ENCODE data around the gene SCN7A.
"Not testable (repeated sequence)": the region's sequence is repeated elsewhere in the genome, so short reads cannot be mapped to it uniquely, and the experiment has no call there.

SCN7A gene

DNA sequence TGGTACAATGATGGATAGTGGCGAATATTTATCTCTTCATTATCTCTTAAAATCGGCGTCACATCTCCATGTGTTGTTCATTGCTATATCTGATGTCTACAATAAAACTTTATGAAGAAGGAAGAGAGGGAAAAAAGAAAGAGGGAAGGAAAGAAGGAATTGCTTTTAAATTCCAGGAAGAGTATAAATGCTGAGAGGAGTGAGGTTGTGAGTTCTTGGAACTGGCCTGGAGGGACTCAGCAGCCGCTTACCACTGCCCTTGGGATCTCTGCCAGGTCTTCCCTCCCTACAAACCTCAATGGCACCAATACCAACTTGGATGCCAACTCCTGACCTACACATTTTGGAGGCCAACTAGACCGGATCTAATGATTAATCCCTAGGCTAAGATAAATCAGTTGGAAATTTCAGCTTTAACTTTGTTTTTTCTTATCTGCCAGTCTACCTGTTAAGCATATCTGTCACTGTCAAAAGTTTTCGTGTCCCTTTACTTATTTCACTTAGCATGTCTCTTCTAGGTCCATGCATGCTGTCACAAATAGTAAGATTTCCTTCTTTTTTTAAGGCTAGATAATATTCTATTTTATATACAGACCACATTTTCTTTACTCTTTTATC lies 128.1 kb downstream of the SCN7A start:
- DNase-seq (ENCODE audit: low read depth): no peak
- no peak overlapping the region for H3K4me3 ChIP-seq (ENCODE audit: low read depth, low read length)
- TF ChIP-seq, protein P1, sequence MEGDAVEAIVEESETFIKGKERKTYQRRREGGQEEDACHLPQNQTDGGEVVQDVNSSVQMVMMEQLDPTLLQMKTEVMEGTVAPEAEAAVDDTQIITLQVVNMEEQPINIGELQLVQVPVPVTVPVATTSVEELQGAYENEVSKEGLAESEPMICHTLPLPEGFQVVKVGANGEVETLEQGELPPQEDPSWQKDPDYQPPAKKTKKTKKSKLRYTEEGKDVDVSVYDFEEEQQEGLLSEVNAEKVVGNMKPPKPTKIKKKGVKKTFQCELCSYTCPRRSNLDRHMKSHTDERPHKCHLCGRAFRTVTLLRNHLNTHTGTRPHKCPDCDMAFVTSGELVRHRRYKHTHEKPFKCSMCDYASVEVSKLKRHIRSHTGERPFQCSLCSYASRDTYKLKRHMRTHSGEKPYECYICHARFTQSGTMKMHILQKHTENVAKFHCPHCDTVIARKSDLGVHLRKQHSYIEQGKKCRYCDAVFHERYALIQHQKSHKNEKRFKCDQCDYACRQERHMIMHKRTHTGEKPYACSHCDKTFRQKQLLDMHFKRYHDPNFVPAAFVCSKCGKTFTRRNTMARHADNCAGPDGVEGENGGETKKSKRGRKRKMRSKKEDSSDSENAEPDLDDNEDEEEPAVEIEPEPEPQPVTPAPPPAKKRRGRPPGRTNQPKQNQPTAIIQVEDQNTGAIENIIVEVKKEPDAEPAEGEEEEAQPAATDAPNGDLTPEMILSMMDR (IDR thresholded peaks at IDR 0.05; ENCODE audit: control insufficient read depth, extremely low read depth, insufficient read depth): no peak

GRCh38 chr2:166365239-166365638 lies 128.8 kb downstream of the SCN7A start:
- no peak for DNase-seq (ENCODE audit: low read depth)
- H3K4me3 ChIP-seq (ENCODE audit: low read depth, low read length): no peak overlapping the region
- TF ChIP-seq, protein P1 (IDR thresholded peaks at IDR 0.05; ENCODE audit: control insufficient read depth, extremely low read depth, insufficient read depth): no peak

GRCh38 chr2:166364476-166365161 lies 129.4 kb downstream of the SCN7A start:
- no peak for DNase-seq (ENCODE audit: low read depth)
- no peak overlapping the region for H3K4me3 ChIP-seq (ENCODE audit: low read depth, low read length)
- TF ChIP-seq, protein P1 (IDR thresholded peaks at IDR 0.05; ENCODE audit: control insufficient read depth, extremely low read depth, insufficient read depth): no peak

- TF ChIP-seq, protein P1 (IDR thresholded peaks at IDR 0.05; ENCODE audit: control insufficient read depth, extremely low read depth, insufficient read depth): peak; percentile 60
- DNase-seq (ENCODE audit: low read depth): no peak
- no peak overlapping the region for H3K4me3 ChIP-seq (ENCODE audit: low read depth, low read length)
Observed at GRCh38 chr2:166361351-166362153, 132.5 kb downstream of the SCN7A start.

DNA sequence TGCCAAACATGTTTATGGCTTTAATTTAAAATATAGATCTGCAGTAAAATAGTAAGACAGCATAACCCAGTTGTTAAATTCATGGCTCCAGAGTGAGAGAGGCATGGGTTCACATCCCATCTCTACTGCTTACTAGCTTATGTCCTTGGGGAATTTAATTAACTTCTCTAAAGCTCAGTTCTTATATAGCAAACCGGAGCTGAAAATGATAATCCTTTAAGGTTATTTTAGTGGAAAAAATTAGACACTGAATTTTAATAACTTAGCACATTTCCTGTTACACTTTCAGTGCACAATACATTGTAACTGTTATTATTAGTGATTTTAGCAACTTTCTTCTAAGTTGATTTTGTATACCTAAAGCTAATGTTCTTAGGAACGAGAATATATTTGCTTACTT lies 133.1 kb downstream of the SCN7A start:
- no peak for DNase-seq (ENCODE audit: low read depth)
- TF ChIP-seq, protein P1 (IDR thresholded peaks at IDR 0.05; ENCODE audit: control insufficient read depth, extremely low read depth, insufficient read depth): no peak
- no peak overlapping the region for H3K4me3 ChIP-seq (ENCODE audit: low read depth, low read length)

DNA sequence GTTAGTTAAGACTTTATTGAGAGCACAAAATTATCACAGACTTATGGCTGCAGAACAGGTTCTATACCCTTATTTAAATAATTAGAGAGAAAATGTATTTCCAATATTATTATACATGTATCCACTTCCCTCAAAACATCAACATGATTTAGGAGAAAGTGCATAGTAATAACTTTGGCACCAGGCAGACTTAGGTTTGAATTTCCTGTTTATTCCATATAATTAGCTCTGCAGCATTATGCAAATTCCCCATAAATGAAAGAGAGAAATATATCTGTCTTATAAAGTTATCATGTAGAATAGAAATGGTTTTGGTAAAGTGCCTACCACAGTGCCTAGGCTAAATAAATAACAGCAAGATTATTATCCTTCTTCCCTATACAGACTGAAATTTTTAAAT lies 133.6 kb downstream of the SCN7A start:
- H3K4me3 ChIP-seq (ENCODE audit: low read depth, low read length): no peak overlapping the region
- TF ChIP-seq, protein P1 (IDR thresholded peaks at IDR 0.05; ENCODE audit: control insufficient read depth, extremely low read depth, insufficient read depth): no peak
- DNase-seq (ENCODE audit: low read depth): no peak

DNA sequence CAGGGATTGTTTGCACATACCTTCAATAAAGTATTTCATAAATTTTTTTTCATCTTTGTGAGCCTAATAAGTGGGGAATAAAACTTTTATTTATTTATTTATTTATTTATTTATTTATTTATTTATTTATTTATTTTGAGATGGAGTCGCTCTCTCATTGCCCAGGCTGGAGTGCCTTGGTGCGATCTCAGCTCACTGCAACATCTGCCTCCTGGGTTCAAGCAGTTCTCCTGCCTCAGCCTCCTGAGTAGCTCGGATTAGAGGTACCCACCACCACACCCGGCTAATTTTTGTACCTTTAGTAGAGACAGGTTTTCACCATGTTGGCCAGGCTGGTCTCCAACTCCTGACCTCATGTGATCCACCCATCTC lies 136.1 kb downstream of the SCN7A start:
- not testable (repeated sequence) for H3K4me3 ChIP-seq (ENCODE audit: low read depth, low read length); DNase-seq (ENCODE audit: low read depth)
